HG03469 (cell line): Measurements from ENCODE around the gene PLEKHG2.
A peak's percentile ranks its signal among the peaks of the same experiment; 100 is the strongest.
"Not testable (repeated sequence)": the region's sequence is repeated elsewhere in the genome, so short reads cannot be mapped to it uniquely, and the experiment has no call there.

ENCODE experiments used
- ATAC-seq: cut with Tn5 transposase; IDR thresholded peaks from one replicate; pipeline ENCODE4 v1.9.1; 2021; ENCODE audit warnings: mild to moderate bottlenecking, moderate library complexity, moderate number of reproducible peaks; ENCODE audit not compliant: unreplicated experiment

The PLEKHG2 gene, protein sequence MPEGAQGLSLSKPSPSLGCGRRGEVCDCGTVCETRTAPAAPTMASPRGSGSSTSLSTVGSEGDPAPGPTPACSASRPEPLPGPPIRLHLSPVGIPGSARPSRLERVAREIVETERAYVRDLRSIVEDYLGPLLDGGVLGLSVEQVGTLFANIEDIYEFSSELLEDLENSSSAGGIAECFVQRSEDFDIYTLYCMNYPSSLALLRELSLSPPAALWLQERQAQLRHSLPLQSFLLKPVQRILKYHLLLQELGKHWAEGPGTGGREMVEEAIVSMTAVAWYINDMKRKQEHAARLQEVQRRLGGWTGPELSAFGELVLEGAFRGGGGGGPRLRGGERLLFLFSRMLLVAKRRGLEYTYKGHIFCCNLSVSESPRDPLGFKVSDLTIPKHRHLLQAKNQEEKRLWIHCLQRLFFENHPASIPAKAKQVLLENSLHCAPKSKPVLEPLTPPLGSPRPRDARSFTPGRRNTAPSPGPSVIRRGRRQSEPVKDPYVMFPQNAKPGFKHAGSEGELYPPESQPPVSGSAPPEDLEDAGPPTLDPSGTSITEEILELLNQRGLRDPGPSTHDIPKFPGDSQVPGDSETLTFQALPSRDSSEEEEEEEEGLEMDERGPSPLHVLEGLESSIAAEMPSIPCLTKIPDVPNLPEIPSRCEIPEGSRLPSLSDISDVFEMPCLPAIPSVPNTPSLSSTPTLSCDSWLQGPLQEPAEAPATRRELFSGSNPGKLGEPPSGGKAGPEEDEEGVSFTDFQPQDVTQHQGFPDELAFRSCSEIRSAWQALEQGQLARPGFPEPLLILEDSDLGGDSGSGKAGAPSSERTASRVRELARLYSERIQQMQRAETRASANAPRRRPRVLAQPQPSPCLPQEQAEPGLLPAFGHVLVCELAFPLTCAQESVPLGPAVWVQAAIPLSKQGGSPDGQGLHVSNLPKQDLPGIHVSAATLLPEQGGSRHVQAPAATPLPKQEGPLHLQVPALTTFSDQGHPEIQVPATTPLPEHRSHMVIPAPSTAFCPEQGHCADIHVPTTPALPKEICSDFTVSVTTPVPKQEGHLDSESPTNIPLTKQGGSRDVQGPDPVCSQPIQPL (N-terminal part only)

DNA sequence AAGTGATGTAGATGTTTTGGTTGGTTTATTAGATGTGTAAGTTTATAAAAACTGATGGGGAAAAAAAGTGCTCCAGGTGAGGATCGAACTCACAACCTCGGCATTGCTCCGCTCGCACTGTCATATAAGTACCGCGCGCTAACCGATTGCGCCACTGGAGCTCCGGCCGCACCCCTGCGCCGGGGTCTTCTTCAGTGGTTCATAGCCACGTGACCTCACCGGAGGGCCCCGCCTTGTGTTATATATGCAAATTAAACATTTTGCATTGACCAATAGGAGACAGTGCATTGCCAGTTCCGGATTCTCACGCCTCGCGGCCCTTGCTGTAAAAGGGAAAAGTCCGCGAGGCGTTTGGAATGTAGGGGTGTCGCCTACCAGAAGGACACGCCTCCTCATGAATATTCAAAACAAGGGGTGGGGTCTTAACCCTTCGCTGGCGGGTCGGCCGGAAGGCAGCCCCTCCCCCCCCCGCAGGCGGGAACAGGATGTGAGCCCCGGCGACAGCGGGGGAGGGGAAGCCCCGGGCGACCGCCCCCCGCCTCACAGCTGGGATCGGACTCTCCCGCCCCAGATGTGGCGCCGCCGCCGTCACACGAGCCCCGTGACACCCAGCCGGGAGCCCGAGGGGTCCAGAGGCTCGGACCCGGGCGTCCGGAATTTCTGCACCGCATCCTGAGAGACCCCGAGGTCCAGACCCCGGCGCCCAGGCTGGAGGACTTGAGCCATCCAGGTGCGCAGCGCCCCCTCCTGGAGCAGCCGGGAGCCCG lies at the start of gene PLEKHG2:
PLEKHG2 (plus strand) TSS at position 570 of the 767 bp plus-strand sequence. CDS start 1,418 bp downstream, outside the sequence.
- peak; percentile 35 for ATAC-seq

DNA sequence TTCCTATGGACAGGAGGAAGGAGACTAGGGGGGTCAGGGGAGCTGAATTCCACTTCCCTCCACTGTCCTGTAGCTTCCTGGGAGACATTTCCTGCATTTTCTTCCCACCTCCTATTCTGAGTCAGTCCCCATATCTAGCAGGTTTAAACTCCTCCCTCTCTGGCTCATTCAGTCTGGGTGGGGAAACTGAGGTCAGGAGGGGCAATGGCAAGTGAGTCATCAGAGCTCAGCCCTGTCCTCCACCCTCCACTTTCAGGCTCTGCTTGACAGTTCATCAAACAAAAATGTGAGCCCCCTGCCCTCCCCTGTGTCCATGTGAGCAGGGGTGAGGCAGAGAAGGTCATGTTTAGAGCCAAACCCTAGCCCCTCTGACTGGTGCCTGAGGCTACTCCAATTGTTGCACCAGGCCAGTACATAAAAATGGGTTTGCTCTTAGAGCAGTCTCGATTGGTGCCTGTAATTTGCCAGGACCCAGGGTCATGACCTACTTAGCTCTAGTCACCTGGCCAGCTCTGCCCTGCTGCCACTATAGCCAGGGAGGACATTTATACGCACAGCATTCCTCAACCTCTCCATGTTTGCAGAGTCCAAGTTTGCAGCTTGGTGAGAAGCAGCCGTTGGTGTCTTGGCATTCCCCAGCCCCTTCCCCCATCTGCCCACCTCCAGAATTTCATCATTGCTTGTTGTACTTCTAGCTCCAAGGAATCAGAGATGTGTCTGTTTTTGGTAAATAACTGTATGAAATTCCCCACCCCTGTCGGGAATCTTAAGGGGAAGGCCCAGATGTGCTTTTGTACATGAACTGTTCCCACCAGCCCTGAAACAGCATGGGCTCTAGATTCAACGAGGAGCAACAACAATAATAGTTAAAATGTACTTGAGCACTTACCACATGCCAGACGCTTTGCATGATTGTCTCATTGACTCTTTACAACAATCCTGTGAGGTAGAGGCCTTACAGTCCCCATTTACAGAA lies 49.5 kb upstream of the PLEKHG2 start:
- ATAC-seq, result no peak

DNA sequence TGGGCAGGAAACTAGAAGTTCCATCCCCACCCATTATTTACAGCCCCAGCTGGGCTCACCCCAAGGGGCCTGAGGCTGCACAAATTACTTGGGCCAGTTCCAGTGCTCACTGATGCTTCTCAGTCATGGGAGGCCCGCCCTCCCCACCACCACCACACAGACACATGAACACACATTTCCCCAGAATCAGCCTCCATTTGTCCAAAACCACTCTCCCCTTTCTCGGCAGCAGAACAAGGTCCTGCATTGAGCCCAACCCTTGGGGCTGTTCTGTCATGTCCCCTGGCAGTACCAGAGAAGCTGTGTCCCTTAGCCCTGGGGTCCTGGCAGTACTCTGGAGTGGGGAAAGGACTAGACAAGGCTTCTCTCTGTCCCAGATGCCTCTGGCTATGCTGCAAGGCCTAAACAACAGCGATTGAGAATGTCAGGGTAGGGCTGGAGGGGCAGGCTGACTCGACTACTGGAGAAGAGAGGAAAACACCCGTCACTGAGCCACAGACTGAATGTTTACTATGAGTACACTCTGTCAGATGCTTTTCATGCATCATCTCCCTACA lies 48.5 kb upstream of the PLEKHG2 start:
- no peak for ATAC-seq

DNA sequence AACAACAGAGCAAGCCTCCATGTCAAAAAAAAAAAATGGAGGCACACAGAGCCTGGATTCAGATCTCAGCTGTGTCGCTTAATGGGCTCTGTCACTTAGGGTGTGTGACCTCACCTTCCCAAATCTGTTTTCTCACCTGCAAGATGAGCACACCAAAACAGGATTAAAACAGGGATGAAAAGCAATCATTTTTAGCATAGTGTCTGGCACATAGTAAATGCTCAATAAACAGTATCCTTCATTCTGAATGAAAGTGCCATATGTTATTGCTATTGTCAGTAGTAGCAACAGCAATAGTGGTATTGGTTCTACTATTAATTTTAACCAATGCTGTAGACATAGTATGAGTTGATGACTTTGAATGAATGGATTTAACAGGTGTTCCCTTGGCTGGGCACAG lies 46.9 kb upstream of the PLEKHG2 start:
- no peak for ATAC-seq

DNA sequence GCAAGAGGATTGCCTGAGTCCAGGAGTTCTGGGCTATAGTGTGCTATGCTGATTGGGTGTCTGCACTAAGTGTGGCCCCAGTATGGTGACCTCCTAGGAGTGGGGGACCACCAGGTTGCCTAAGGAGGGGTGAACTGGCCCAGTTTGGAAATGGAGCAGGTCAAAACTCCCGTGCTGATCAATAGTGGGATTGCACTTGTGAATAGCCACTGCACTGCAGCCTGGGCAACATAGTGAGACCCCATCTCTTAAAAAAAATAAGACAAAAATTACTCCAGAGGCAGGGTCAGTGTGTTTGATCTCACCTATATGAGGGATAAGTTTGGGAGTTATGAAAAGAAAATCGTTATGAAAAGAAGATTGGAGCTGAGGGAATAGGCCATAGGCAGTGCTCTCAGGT lies 43.3 kb upstream of the PLEKHG2 start:
- no peak for ATAC-seq

DNA sequence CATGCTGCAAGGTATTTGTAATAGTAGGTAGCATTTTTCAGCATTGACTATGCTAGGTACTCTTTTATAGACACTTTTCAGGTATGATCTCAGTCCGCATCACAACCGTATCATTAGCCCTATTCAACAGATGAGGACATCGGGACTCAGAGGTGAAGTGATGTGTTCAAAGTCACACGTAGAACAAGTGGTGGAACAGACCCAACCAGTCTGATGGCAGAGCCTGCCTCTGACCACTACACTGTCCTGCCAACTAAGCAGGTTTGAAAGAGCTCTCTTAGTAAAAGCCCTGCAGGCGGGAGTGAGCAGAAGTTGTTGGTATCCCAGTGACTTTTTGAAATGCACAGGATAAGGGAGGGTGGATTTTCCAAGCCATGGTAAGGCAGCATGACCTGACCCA lies 41.7 kb upstream of the PLEKHG2 start:
- no peak for ATAC-seq

DNA sequence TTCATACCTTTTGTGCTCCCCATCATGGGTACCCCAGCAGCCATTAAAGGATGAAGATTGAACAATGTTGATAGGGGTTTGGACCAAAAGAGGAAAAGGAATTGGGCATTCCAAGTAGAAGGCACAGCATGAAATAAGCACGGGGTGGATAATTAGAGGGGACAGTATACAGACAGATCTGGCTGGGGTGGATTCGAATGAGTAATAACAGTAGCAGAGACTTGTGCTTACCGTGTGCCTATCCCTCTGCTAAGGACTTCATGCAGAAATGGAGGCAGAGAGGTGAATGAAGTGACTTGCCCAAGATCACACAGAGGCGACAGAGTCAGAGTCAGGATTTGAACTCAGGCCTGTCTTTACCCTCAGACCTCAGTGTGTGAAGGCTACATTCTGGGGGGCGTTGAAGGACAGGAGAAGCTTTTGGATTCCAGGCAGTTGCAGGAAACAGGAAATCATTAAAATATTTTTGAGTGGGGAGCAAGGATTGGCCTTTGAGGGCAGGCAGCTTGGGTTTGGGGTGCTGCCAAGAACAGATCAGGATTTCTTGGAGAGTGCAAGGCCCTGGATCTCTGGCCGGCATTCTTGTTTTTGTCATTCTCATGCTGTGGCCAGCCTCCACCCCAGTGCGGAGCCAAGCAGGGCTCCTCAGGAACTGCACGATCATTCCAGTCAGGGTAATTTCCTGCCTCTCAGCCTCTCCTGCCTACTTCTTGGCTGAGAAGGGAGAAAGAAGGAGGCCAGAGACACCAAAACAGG lies 40.2 kb upstream of the PLEKHG2 start:
- no peak for ATAC-seq

DNA sequence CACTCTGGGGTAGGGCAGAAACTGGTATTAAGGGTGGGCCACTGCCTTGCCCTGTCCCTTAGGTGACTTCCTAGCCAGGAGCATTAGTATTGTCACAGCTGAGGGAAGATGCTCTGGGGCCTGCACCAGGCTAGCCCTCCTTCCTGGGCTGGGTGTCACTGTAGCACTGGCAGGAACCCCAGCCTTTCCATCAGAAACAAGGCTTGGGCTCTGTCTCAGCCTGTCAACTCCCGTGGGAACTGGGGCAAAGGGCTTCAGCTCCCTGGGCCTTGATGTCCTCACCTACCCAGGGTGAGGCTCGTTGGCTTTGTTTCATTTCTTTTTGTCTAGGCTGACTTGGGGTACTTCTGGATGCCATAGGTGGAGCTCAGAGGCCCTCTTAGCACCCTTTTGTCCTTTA lies 39.5 kb upstream of the PLEKHG2 start:
- ATAC-seq, result no peak

DNA sequence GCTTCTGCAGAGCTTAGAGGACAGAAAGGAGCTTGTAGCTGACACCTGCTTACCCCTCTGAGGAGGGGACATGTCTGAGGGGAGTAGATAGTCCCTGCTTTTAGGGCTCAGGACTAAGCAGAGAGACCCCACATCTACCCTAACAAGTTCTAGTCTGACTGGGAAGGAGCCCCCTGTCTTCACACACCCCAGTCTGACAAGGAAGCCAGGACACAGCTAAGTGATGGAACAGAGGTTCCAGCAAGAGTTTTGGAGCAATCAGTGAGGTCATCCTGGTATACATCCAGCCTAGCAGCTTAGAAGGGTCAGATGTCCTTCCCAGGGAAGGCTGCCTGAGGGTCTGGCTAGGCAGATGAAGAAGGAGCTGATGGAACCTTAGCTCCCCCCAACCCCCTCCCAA lies 36.5 kb upstream of the PLEKHG2 start:
- no peak for ATAC-seq

DNA sequence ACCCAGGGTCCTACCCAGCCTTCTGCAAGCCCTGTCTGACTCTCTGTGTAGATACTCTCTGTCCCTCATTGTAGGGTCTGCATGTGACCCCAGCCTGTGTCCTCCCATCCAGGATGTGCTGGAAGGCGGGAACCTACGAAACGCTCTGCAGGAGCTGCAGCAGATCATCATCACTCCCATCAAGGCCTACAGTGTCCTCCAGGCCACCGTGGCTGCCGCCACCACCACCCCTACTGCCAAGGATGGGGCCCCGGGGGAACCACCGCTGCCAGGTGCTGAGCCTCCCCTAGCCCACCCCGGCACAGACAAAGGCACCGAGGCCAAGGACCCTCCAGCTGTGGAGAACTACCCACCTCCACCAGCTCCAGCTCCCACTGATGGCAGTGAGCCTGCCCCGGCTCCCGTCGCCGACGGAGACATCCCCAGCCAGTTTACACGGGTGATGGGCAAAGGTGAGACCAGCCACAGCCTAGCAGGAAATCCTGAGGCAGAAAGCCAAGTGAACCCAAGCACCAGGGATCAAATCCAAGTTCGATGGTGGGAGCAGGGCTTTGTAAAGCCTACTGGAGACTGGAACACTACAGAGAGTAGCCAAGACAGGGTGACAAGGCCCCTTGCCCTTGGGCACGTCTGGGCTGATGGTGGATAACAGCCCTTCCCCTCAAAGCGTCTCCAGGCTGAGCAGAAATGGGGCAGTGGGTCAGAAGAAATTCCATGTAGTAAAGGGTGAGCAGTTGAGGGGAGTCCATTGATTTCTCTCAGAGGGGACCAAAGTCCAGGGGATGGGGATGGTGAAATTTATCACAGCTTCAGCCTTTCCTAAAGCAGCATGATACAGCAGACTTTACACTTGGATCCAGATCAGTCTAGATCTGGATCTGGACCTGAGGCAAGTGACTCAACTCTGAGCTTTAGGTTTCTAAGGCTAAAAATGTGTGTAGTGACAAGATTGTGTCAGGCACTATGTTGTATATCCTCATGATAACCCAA lies 34.8 kb upstream of the PLEKHG2 start:
- ATAC-seq, result no peak

DNA sequence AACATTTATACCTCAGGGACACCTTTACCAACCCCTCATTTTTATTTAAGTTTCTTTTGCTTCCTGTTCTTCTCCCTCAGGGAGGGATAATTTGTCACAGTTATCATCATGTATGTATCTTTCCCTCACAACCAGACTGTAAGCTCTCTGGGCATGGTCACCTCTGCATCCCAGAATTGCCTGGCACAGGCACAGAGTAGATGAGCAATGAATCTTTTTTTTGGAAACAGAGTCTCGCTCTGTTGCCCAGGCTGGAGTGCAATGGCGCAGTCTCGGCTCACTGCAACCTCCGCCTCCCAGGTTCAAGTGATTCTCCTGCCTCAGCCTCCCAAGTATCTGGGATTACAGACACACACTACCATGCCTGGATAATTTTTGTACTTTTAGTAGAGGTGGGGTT lies 33.1 kb upstream of the PLEKHG2 start:
- not testable (repeated sequence) for ATAC-seq

DNA sequence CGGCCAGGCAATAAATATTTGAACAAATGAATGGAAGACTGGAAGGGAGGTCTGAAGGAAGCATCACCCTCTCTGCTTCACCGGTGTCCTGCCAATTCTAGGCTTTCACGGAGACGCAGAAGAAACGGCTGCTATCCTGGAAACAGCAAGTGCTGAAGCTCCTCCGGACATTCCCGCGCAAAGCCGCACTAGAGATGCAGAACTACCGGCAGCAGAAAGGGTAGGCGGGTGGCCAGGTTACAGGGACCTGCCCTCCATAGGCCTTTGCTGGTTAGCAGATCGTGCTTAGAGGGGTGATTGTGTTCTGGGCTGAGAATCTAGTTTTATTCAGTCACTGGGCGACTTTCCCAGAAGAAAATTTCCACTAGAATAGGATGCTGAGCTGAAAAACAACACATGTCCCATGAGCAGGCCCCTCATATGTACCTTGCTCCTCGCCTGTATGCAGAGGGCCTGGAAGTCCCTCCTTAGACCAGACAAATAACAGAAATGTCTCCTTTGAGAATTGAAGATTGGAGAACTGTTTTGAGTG lies 32.5 kb upstream of the PLEKHG2 start:
- ATAC-seq, result no peak

DNA sequence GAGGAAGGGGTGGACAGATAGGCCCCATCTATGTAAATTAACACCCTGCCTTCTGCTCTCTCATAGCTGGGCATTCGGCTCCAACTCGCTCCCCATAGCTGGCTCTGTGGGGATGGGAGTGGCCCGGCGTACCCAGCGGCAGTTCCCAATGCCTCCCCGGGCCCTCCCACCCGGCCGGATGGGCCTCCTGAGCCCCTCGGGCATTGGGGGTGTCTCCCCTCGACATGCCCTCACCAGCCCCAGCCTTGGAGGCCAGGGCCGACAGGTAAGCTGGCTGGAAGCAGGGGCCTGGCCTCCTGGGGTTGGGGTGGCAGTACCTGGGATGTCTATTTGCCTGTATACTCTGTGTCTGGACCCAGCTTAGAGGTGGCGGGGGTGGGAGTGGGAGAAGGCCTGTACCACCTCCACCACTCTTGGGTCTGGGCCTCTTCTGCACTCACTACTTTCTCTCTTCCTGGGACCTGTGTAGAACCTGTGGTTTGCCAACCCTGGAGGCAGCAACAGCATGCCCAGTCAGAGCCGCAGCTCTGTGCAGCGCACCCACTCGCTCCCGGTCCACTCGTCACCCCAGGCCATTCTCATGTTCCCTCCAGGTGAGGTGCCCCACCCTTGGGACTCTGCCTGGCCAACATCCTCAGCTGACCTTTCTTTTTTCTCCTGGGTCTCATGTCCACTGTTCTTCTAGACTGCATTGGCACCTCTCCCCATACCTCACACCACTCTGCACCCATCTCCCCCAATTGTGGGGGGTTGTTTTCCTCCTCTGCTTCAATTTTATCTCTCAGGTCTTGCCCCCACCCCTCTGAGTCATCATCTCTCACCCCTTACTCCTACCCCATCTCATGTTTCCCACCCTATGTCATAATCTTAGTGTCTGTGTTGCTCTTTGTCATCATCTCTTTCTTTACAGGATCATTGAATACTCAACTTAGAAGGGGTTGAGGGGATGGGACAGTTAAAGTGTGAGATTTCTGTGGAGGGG lies 31.7 kb upstream of the PLEKHG2 start:
- no peak for ATAC-seq

DNA sequence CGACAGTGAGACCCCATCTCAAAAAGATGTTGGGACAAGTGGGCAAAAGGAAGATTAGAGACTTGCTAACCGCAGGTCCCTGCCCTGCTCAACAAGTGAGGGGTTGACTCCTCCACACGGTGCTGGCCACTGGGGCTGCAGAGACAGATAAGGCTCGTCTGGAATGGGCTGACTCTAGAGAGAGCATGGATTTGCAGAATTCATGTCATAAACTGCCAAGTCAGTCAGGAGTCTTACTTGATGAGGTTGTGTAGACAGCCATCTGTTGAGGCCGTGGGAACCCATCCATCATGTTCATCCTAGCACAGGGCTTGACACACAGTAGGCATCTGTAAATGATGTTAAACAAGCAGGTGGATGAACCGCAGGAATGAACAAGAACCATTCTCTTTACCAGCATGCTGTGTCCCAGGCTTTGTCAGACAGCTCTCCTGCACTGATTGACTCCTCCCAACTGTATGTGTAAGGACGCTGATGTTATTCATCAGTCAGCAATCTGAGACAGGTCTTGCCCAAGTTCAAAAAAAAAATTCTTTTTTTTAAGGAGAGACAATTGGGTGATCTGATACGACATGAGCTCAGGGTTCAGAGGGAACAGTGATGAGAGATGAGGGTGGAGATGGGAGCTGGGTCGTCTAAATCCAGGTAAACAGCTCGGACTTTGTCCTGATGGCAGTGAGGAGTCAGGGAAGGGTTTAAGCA lies 30.4 kb upstream of the PLEKHG2 start:
- ATAC-seq, result no peak
